Activated CD4-positive, alpha-beta T cell treated with anti-CD3 and anti-CD28 coated beads, Interleukin-2, amount 10 ng/mL, durations not matched to agents 7 days and 5 days (primary cell): ENCODE measurements around the gene ETV7. TPM values are rescaled to one million over a fixed set of nuclear protein-coding genes. Genes with fewer than 3 reads are reported as not detected.

Source experiments
- CTCF ChIA-PET: fragments of 350-600 bp; sonication (Branson Sonifier 250); formaldehyde crosslinking; loops from one replicate; lab custom pipeline; 2021; ENCODE audit warnings: antibody characterized with exemption; lab: Charles Lee
- POLR2A ChIA-PET: fragments of 350-600 bp; sonication (Branson Sonifier 250); formaldehyde crosslinking; loops from one replicate; lab custom pipeline; 2021; ENCODE audit warnings: antibody characterized with exemption; lab: Charles Lee
- DNase-seq: peaks from one replicate; pipeline ENCODE4 v3.0.0-alpha.2; 2020
- H3K27ac Mint-ChIP-seq: one replicate; pipeline ENCODE4 v1.8.0; 2021; ENCODE audit warnings: mild to moderate bottlenecking, moderate library complexity, mixed read lengths
- H3K27me3 Mint-ChIP-seq: one replicate; pipeline ENCODE4 v1.8.0; 2021; ENCODE audit warnings: mixed read lengths
- H3K36me3 Mint-ChIP-seq: one replicate; pipeline ENCODE4 v1.8.0; 2021; ENCODE audit warnings: low read depth, mixed read lengths
- H3K4me1 Mint-ChIP-seq: one replicate; pipeline ENCODE4 v1.8.0; 2021; ENCODE audit warnings: mixed read lengths
- H3K4me3 Mint-ChIP-seq: one replicate; pipeline ENCODE4 v1.8.0; 2021; ENCODE audit warnings: mild to moderate bottlenecking, moderate library complexity, mixed read lengths
- H3K9me3 Mint-ChIP-seq: one replicate; pipeline ENCODE4 v1.8.0; 2021; ENCODE audit warnings: mixed read lengths
- total RNA-seq, 2 experiments: library from RNA; stranded (reverse); gene quantifications; one replicate each; pipeline ENCODE4 v1.2.3, GENCODE V29; 2021

Gene ETV7
- total RNA-seq, 2 experiments from 2014 or later, result 13.4 to 15.3 TPM

DNA sequence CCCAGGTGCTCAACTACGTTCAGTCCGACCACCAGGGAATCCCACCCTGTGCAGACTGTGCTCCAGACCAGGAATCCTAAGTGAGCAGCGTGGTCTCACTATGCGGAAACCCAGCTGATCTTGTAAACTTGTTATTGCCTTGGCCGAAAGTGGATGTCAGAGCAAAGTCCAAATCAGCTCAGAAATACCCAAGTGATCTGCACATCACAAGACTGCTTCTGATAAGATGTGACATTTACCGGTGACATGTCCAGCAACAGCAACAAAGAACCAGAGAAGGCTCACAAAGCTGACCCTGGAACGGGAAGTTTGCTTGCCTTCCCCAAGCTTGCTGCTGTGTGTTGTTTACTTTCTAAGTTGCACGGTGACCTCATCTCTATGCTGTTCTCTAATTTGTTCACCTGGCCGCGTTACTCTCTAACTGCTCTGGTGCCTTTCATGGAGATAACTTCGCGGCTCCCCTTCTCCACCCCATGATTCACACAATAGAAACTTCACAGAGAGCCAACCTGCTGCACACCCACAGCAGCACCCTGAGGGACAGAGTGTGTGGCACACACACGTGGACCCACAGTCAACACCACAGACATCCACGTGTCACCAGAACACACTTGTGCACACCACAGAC lies 52.5 kb downstream of the ETV7 start:
- ChIA-PET POLR2A (no interaction called here), CTCF (interaction anchor here (0.9 kb wide), 1 partner anchor 12 kb away, joined by 3 read pairs; no protein-coding TSS in a partner anchor)
- no peaks in the 10 kb centered on the region for H3K36me3 Mint-ChIP-seq
- H3K4me1 Mint-ChIP-seq, result peaks cover 5% of the 10 kb centered on the region
- peaks cover 47% of the 10 kb centered on the region for H3K27me3 Mint-ChIP-seq
- no peak for DNase-seq
- no peaks in the 10 kb centered on the region for H3K9me3 Mint-ChIP-seq
- H3K4me3 Mint-ChIP-seq, result no peak overlapping the region
- no peak overlapping the region for H3K27ac Mint-ChIP-seq

DNA sequence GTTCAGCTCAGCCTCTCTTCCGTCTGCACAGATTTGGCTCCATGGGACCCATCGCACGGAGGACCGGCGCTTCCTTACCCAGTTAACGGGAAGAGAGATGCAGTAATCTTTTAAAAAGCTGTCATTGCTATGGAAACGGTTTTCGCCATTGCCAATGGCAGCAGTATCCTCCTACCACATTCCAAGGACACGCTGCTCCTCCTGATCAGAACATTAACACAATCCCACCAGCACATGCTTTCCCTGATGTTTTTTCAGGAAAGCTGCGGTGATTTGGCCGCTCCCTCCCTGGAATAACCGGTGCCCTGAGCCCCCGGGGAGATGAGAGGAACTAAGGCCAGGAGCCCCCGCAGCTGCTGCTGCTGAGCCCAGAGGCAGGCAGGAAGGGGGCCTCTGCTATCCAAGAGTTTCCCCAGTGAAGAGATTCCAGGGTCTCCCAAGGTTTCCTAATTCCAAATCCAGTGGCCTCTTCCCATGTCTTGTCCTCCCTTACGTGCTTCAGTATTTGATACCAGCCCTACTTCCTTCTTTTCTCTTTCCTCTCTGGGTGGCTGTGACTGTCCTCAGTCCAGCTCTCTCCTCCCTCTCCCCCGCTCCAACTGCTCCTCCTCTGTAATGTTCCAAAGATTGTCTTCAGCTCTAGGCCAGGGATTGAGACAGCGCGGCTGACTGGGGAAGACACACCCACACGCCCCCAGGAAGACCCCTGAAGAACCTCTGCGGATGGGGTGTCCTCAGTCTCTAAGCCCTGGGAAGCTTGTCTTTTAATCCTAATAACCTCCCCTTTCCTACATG lies 53.3 kb downstream of the ETV7 start:
- no peaks in the 10 kb centered on the region for H3K9me3 Mint-ChIP-seq
- H3K4me3 Mint-ChIP-seq, result no peak overlapping the region
- H3K27me3 Mint-ChIP-seq, result peaks cover 40% of the 10 kb centered on the region
- no peak overlapping the region for H3K27ac Mint-ChIP-seq
- H3K4me1 Mint-ChIP-seq, result peaks cover 5% of the 10 kb centered on the region
- H3K36me3 Mint-ChIP-seq, result no peaks in the 10 kb centered on the region
- ChIA-PET CTCF (interaction anchor here (0.9 kb wide), 1 partner anchor 13 kb away, joined by 3 read pairs; no protein-coding TSS in a partner anchor), POLR2A (no interaction called here)
- no peak for DNase-seq

DNA sequence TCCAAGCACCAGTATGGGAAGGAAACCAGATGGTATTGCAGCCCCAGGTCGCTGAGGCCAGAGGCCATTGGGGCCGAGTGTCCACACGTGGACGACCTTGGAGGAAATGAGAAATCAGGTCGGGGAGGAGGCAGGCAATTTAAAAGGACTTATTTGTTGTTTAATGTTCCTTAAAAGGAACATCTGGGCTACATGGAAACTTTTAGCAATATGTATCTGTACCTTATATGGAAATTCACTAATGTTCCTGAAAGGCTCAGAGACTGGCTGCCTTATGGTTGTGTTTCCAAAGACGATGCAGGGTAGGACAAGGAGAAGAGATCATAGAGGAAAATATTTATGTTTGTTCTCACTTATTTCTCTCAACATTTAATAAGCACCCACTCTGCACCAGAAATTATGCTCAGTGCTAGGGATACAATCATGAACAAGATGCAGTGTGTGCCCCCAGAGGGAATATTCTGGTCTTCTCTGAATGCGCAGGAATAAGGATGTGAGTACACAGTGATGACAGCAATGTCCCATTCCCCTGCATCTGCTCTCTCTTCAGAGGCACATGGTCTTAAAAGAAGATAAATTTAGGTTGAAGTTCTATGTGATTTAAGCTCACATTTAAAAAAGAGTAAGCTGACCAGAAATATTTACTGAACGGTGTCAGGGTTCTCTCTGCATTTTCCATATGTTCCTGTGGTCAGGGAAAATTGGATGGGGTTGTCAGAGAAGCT lies 54.1 kb downstream of the ETV7 start:
- CTCF ChIA-PET, result interaction anchor here (0.8 kb wide), 1 partner anchor 31 kb away, joined by 3 read pairs; no protein-coding TSS in a partner anchor
- Mint-ChIP-seq H3K4me3 (no peak overlapping the region), H3K36me3 (no peaks in the 10 kb centered on the region), H3K9me3 (no peaks in the 10 kb centered on the region), H3K27ac (no peak overlapping the region), H3K27me3 (peaks cover 42% of the 10 kb centered on the region), H3K4me1 (peaks cover 5% of the 10 kb centered on the region)
- DNase-seq, result no peak
- POLR2A ChIA-PET, result no interaction called here

DNA sequence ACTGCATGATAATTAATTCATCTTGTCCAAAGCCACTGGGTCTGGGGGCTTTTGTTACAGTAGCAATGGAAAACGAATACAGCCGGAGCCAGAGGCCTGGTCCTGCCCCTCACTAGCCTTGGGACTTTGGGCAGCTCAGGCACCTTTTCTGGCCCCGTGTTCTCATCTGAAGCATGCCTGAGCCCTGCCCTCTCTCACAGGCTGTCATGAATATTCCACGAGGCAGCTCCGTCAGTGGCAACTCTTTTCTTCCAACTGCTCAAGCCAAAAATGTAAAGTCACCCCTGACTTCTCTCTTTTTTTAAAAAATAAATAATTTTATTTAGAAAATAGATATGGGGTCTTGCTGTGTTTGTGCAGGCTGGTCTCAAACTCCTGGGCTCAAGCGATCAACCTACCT lies 56.1 kb downstream of the ETV7 start:
- Mint-ChIP-seq H3K27me3 (peaks cover 46% of the 10 kb centered on the region), H3K36me3 (no peaks in the 10 kb centered on the region), H3K27ac (no peak overlapping the region), H3K9me3 (no peaks in the 10 kb centered on the region), H3K4me1 (no peaks in the 10 kb centered on the region), H3K4me3 (no peak overlapping the region)
- POLR2A ChIA-PET, result no interaction called here
- CTCF ChIA-PET, result interaction anchor here (0.9 kb wide), 1 partner anchor 29 kb away, joined by 3 read pairs; no protein-coding TSS in a partner anchor
- no peak for DNase-seq

DNA sequence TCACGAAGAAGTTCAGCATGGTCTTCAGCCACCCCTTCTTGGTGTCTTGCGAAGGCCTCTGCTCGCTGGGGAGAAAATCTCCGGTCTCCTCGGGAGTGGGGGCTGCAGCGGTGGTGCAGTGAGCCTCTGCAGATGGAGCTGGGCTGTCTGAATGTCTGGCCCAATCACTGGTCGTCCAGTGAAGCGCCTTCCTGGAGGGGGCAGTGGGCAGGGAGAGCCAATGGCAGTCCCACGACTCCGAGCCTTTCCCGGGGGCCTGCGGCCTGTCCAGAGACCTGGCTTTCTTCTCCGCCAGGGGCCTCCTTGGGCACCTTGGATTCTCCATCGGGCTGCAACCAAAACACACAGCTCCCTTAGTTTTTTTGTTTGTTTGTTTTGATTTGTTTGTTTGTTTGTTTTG lies 57.1 kb downstream of the ETV7 start:
- Mint-ChIP-seq H3K4me1 (no peaks in the 10 kb centered on the region), H3K9me3 (no peaks in the 10 kb centered on the region), H3K27me3 (peaks cover 39% of the 10 kb centered on the region), H3K36me3 (no peaks in the 10 kb centered on the region), H3K27ac (no peak overlapping the region), H3K4me3 (no peak overlapping the region)
- no peak for DNase-seq
- POLR2A ChIA-PET, result no interaction called here
- CTCF ChIA-PET, result interaction anchor here (1.3 kb wide), 1 partner anchor 11 kb away, joined by 4 read pairs; no protein-coding TSS in a partner anchor

DNA sequence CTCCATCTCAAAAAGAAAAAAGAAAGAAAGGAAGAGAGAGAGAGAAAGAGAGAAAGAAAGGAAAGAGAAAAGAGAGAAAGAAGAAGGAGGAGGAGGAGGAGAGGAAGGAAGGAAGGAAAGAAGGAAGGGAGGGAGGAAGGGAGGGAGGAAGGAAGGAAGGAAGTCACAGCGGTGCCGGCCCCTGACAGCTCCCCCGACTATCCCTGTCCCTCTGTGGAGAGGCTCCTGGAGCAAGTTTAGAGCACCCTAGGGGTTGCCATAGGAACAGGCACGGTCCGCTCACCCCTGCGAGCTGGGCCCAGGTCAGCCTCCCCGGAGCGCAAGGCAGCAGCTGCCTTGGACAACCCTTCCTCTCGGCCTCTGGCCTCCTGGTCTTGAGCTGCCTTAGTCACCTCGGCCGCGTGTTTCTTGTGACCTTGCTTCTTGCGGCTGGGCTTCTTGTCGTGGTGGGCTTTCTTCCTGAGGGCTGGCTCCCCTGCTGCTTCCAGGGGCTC lies 57.6 kb downstream of the ETV7 start:
- no peak for DNase-seq
- Mint-ChIP-seq H3K4me1 (no peaks in the 10 kb centered on the region), H3K9me3 (no peaks in the 10 kb centered on the region), H3K4me3 (no peak overlapping the region), H3K36me3 (no peaks in the 10 kb centered on the region), H3K27ac (no peak overlapping the region), H3K27me3 (peaks cover 33% of the 10 kb centered on the region)
- ChIA-PET POLR2A (no interaction called here), CTCF (interaction anchor here (0.6 to 1.4 kb wide), 4 partner anchors 10 to 26 kb away, joined by 3 to 5 read pairs (median 4); no protein-coding TSS in a partner anchor)

DNA sequence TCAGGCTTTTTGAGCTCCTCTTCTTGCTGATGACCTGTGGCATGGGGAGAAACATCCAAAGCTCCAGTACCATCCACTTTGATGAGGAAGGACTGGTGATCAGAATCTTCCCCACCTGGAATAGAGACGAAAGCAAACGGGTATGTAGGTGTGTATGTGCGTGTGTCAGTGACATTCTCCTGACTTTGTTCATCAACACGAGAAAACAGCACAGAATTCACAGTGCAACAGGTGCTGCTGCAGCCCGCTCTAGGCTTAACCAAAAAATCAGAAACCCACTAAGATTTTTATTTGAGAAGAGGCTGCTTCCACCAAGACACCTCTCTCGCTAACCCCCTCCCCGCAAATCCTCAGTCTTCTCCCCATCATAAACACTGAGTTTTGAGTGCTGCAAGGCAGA lies 58.9 kb downstream of the ETV7 start:
- CTCF ChIA-PET, result interaction anchor here (1.4 to 3.9 kb wide), 2 partner anchors 13 to 27 kb away, joined by 5 to 16 read pairs; no protein-coding TSS in a partner anchor
- H3K27ac Mint-ChIP-seq, result no peak overlapping the region
- H3K9me3 Mint-ChIP-seq, result no peaks in the 10 kb centered on the region
- DNase-seq, result no peak
- no peaks in the 10 kb centered on the region for H3K4me1 Mint-ChIP-seq
- H3K4me3 Mint-ChIP-seq, result no peak overlapping the region
- no peaks in the 10 kb centered on the region for H3K36me3 Mint-ChIP-seq
- POLR2A ChIA-PET, result no interaction called here
- peaks cover 21% of the 10 kb centered on the region for H3K27me3 Mint-ChIP-seq

DNA sequence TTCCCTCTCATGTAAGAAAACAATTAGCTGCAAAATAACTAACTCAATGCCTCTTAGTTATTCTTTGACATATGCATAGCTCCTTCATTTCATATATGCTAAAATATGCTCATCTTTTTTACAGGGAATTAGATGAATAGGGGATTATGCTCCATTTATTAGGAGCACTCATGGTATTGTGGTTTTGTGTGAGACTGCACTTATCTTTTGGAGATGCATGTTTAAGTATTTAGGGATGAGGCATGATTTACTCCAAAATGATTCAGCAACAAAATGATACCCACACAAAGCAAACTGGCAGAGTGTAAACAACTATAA lies 59.6 kb downstream of the ETV7 start:
- CTCF ChIA-PET, result interaction anchor here (0.7 to 3.9 kb wide), 3 partner anchors 13 to 522 kb away, joined by 3 to 16 read pairs (median 11); no protein-coding TSS in a partner anchor
- POLR2A ChIA-PET, result no interaction called here
- Mint-ChIP-seq H3K27me3 (peaks cover 14% of the 10 kb centered on the region), H3K9me3 (no peaks in the 10 kb centered on the region), H3K4me3 (no peak overlapping the region), H3K27ac (no peak overlapping the region), H3K36me3 (no peaks in the 10 kb centered on the region), H3K4me1 (no peaks in the 10 kb centered on the region)
- DNase-seq, result no peak

DNA sequence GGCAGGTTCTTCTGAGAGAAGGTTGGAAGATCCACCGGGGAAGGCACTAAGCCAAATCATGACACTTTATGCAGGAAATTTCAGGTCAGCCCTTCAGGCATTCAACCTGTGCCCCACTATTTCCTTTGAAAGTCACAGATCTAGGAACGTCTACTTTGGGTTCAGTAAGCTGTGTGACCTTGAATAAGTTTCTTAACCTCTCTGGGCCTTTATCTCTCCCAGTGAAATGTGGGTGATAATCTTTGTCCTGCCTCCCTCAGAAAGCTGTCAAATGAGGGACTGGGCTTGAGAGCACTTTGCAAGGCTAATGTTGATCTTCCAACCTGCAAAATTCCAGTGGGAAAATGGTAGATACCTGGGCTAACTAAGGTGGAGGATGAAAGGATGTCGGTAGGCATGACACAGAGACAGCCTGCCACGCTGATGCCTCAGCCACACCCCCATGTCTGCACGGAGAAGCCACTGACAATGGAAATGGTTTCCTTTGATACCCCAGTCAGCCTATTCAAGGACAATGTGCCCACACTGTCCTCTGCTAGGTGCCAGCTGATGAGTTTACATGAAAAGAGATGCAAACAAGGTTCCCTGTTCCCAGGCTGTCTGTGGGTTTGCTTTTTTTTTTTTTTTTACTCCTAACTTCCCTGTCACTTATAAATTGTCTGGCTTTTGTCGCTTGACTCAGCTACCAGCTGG lies 60.1 kb downstream of the ETV7 start:
- Mint-ChIP-seq H3K36me3 (no peaks in the 10 kb centered on the region), H3K4me3 (no peak overlapping the region), H3K4me1 (no peaks in the 10 kb centered on the region), H3K27me3 (peaks cover 12% of the 10 kb centered on the region), H3K9me3 (no peaks in the 10 kb centered on the region), H3K27ac (no peak overlapping the region)
- peak; percentile 12 for DNase-seq
- CTCF ChIA-PET, result interaction anchor here (0.7 to 3.9 kb wide), 3 partner anchors 14 to 522 kb away, joined by 3 to 16 read pairs (median 11); no protein-coding TSS in a partner anchor
- POLR2A ChIA-PET, result no interaction called here

DNA sequence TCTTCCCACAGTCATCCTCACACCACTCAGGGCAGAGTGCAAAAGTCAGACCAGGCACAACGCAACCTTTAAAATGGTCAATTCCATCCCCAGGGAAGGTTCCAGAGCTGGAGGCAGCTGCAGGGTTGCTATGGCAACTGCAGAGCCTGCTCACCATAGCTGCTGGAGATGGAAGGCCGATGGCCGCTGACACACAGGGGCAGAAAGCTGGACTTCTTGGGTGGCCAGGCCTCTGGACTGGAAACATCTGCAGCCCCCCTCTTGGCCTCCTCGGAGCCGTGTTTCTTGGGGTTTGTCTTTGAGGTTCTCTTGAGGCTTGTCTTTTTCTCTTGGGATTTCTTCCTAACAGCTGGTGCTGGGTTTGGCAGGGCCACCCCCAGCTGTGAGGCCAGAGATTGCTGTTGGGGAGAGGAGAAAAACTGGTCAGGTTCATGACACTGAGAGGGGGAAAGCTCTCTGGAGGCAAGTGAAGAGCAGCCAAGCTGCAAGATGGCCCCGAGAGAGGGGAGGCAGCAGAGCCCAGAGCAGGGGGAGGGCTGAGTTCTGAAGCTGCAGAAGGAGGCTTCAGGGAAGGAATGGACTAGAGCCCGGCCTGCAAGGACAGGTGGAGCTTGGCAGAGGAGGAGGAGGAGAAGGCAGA lies 61.0 kb downstream of the ETV7 start:
- Mint-ChIP-seq H3K4me3 (no peak overlapping the region), H3K27me3 (peaks cover 10% of the 10 kb centered on the region), H3K4me1 (no peaks in the 10 kb centered on the region), H3K9me3 (no peaks in the 10 kb centered on the region), H3K36me3 (no peaks in the 10 kb centered on the region), H3K27ac (no peak overlapping the region)
- POLR2A ChIA-PET, result no interaction called here
- DNase-seq, result no peak
- CTCF ChIA-PET, result interaction anchor here (0.8 to 3.9 kb wide), 3 partner anchors 14 to 24 kb away, joined by 3 to 16 read pairs (median 11); no protein-coding TSS in a partner anchor

DNA sequence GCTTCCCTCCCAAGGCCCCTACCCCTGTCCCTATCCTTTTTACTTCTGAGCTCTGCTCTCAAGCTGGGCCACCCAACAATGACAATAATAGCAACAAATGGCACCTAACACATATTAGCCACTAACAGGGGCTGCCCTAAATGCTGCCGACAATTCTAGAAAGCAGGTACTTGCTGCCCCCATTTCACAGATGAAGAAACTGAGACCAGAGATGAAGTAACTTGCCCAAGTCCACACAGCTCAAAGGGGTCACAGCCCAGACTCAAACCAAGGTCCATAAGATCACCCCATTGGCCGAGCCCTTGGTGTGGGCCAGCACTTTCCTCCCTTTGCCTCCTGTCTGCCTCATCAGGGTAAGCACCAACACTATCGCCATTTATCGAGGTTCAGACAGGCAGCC lies 62.8 kb downstream of the ETV7 start:
- Mint-ChIP-seq H3K4me1 (no peaks in the 10 kb centered on the region), H3K27ac (no peak overlapping the region), H3K27me3 (peaks cover 10% of the 10 kb centered on the region), H3K36me3 (no peaks in the 10 kb centered on the region), H3K4me3 (no peak overlapping the region), H3K9me3 (no peaks in the 10 kb centered on the region)
- ChIA-PET POLR2A (no interaction called here), CTCF (no interaction called here)
- no peak for DNase-seq

DNA sequence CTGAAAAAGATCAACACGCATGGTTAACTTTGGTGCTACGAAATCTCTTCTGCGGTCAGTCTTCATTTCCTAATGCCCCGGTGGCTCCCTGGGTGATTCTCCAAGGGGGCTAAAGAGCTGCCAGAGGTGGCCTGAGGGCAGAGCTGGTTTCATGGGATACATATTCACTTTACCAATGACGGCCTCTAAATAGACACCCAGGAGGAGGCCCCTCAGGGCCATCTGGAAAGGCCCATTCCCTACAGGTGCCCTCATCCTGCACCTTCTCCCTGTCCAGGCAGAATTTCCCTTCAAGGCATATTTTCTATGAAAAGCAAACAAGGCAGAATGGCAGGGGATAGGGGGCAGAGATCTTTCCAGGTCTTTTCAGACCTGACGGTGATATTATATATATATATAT lies 63.3 kb downstream of the ETV7 start:
- no peak overlapping the region for H3K4me3 Mint-ChIP-seq
- CTCF ChIA-PET, result no interaction called here
- peaks cover 10% of the 10 kb centered on the region for H3K27me3 Mint-ChIP-seq
- POLR2A ChIA-PET, result no interaction called here
- DNase-seq, result no peak
- no peaks in the 10 kb centered on the region for H3K4me1 Mint-ChIP-seq
- no peak overlapping the region for H3K27ac Mint-ChIP-seq
- H3K9me3 Mint-ChIP-seq, result no peaks in the 10 kb centered on the region
- H3K36me3 Mint-ChIP-seq, result no peaks in the 10 kb centered on the region
